Activated B cell treated with CpG ODN at 0.5 μM for 24 hours (primary cell): ENCODE results near the gene LIMS2. TPM values are rescaled to one million over a fixed set of nuclear protein-coding genes. Genes with fewer than 3 reads are reported as not detected.

Experiments used
- ATAC-seq: fragments of 200-7000 bp; cut with Tn5 transposase; one replicate; pipeline ENCODE4 v1.10.0; 2021; ENCODE audit warnings: low read depth, mild to moderate bottlenecking, moderate library complexity
- CTCF ChIA-PET: fragments of 350-600 bp; sonication (Branson Sonifier 250); formaldehyde crosslinking; loops from one replicate; lab custom pipeline; 2021; ENCODE audit warnings: antibody characterized with exemption; lab: Charles Lee
- POLR2A ChIA-PET: fragments of 350-600 bp; sonication (Branson Sonifier 250); formaldehyde crosslinking; loops from one replicate; lab custom pipeline; 2021; ENCODE audit warnings: antibody characterized with exemption; lab: Charles Lee
- DNase-seq: peaks from one replicate; pipeline ENCODE4 v3.0.0; 2022
- H3K27ac Mint-ChIP-seq: one replicate; pipeline ENCODE4 v1.8.0; 2020; ENCODE audit warnings: mixed read lengths
- H3K27me3 Mint-ChIP-seq: one replicate; pipeline ENCODE4 v1.8.0; 2021; ENCODE audit warnings: mixed read lengths
- H3K36me3 Mint-ChIP-seq: one replicate; pipeline ENCODE4 v1.8.0; 2021; ENCODE audit warnings: low read depth, mixed read lengths
- H3K4me1 Mint-ChIP-seq: one replicate; pipeline ENCODE4 v1.8.0; 2021; ENCODE audit warnings: mixed read lengths
- H3K4me3 Mint-ChIP-seq: one replicate; pipeline ENCODE4 v1.8.0; 2020; ENCODE audit warnings: mild to moderate bottlenecking, mixed read lengths
- H3K9me3 Mint-ChIP-seq: one replicate; pipeline ENCODE4 v1.8.0; 2020; ENCODE audit warnings: mixed read lengths
- CTCF ChIP-seq: fragments of 200-600 bp; IDR thresholded peaks from one replicate; pipeline ENCODE4 v1.8.0; 2022; ENCODE audit warnings: antibody characterized with exemption, mild to moderate bottlenecking
- intact Hi-C: fragments of 100-400 bp; cut with micrococcal nuclease; formaldehyde crosslinking; loops from one replicate; pipeline ENCODE4 v1.15.1; 2024
- total RNA-seq: library from RNA; stranded (reverse); gene quantifications from 2 replicates; pipeline ENCODE4 v1.2.3, GENCODE V29; 2022

LIMS2 gene
- total RNA-seq, 1 donor from 2014 or later = 5.3 TPM

GRCh38 chr2:127649100-127649611, 26.2 kb downstream of the LIMS2 start:
- Mint-ChIP-seq H3K27ac (no peak overlapping the region), H3K4me3 (no peak overlapping the region), H3K36me3 (no peaks in the 10 kb centered on the region), H3K27me3 (no peaks in the 10 kb centered on the region), H3K9me3 (no peaks in the 10 kb centered on the region), H3K4me1 (peaks cover 65% of the 10 kb centered on the region)
- POLR2A ChIA-PET = interaction anchor here (0.6 to 4.5 kb wide), 7 partner anchors 7 to 123 kb away, joined by 3 to 34 read pairs (median 5); partner anchors contain the start of genes IWS1 and SFT2D3
- TF ChIP-seq CTCF = no peak
- CTCF ChIA-PET = interaction anchor here (0.8 to 11.3 kb wide), 11 partner anchors 9 to 156 kb away, joined by 3 to 289 read pairs (median 5); partner anchors contain the start of gene IWS1
- DNase-seq (no peak), ATAC-seq (no peak)
- intact Hi-C loops = loop anchor here (1.0 to 2.0 kb wide), 5 partner anchors 16 to 123 kb away; partner anchors contain the start of genes IWS1 and SFT2D3

GRCh38 chr2:127648321-127648720, 27.0 kb downstream of the LIMS2 start:
- no peak overlapping the region for H3K27ac Mint-ChIP-seq
- CTCF ChIA-PET = interaction anchor here (0.8 to 11.3 kb wide), 2 partner anchors 18 to 55 kb away, joined by 3 to 289 read pairs; no protein-coding TSS in a partner anchor
- DNase-seq (no peak), ATAC-seq (no peak)
- TF ChIP-seq CTCF = no peak
- H3K4me3 Mint-ChIP-seq = no peak overlapping the region
- POLR2A ChIA-PET = interaction anchor here (4.5 kb wide), 1 partner anchor 57 kb away, joined by 34 read pairs; no protein-coding TSS in a partner anchor
- H3K27me3 Mint-ChIP-seq = no peaks in the 10 kb centered on the region
- intact Hi-C loops = loop anchor here (2.0 kb wide), 1 partner anchor 16 kb away; no protein-coding TSS in a partner anchor
- no peaks in the 10 kb centered on the region for H3K9me3 Mint-ChIP-seq
- no peaks in the 10 kb centered on the region for H3K36me3 Mint-ChIP-seq
- peaks cover 62% of the 10 kb centered on the region for H3K4me1 Mint-ChIP-seq

- ChIA-PET CTCF (interaction anchor here (11.3 kb wide), 1 partner anchor 54 kb away, joined by 289 read pairs; no protein-coding TSS in a partner anchor), POLR2A (interaction anchor here (4.5 kb wide), 1 partner anchor 56 kb away, joined by 34 read pairs; no protein-coding TSS in a partner anchor)
- no peak for TF ChIP-seq CTCF
- Mint-ChIP-seq H3K27ac (peak overlapping the region; percentile 38), H3K4me3 (no peak overlapping the region), H3K27me3 (no peaks in the 10 kb centered on the region), H3K4me1 (peaks cover 54% of the 10 kb centered on the region), H3K36me3 (no peaks in the 10 kb centered on the region), H3K9me3 (no peaks in the 10 kb centered on the region)
- ATAC-seq = no peak
- DNase-seq = no peak
- intact Hi-C loops = loop anchor here (2.0 kb wide), 1 partner anchor 15 kb away; no protein-coding TSS in a partner anchor
These were observed 27.8 kb downstream of the LIMS2 start for GRCh38 chr2:127647242-127648190.

GRCh38 chr2:127646487-127647241, 28.7 kb downstream of the LIMS2 start:
- ChIA-PET POLR2A (no interaction called here), CTCF (interaction anchor here (11.3 kb wide), 1 partner anchor 54 kb away, joined by 289 read pairs; no protein-coding TSS in a partner anchor)
- no peaks in the 10 kb centered on the region for H3K36me3 Mint-ChIP-seq
- no peaks in the 10 kb centered on the region for H3K27me3 Mint-ChIP-seq
- TF ChIP-seq CTCF = no peak
- H3K9me3 Mint-ChIP-seq = no peaks in the 10 kb centered on the region
- H3K4me1 Mint-ChIP-seq = peaks cover 49% of the 10 kb centered on the region
- ATAC-seq (no peak), DNase-seq (no peak)
- H3K27ac Mint-ChIP-seq = no peak overlapping the region
- no peak overlapping the region for H3K4me3 Mint-ChIP-seq
- intact Hi-C loops = no loop called here
